ENCODE measurements around the gene AP1S3.
A peak's percentile ranks its signal among the peaks of the same experiment; 100 is the strongest.

Gene AP1S3

GRCh38 chr2:223725986-223726970 lies 111.1 kb downstream of the AP1S3 start:
- DNase-seq (ENCODE audit: low read depth, low spot score), result no peak
- WGBS (ENCODE audit: insufficient coverage, insufficient read length), result no CpG with 5 or more reads among the region's 8 CpGs

DNA sequence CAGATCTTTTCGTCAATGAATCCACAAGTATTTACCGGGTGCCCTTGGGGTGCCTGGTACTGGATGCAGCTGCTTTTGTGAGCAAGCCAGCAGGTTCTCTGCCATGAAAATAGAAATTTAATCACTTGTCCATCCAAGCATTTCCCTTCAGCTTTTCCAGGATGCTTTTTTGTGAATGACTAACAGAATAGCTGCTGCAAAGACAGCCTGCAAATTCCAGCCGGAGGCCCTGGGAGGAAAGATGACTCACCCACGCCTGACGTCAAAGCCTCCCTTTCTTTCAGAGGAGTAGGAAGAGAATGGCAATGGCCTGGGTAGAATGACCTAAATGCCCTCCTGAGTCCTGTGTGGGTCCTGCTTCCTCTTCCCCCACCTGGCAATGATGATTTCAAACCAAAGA lies 111.9 kb downstream of the AP1S3 start:
- H3K27me3 ChIP-seq (ENCODE audit: control insufficient read depth, insufficient read depth, low read length), result no peaks in the 10 kb centered on the region
- no CpG with 5 or more reads among the region's 5 CpGs for WGBS (ENCODE audit: insufficient coverage, insufficient read length)
- no peaks in the 10 kb centered on the region for H3K36me3 ChIP-seq (ENCODE audit: control insufficient read depth, insufficient read depth, low read length)
- peaks cover 4% of the 10 kb centered on the region; the same call in 1 of the 2 replicates for H3K4me1 ChIP-seq (ENCODE audit: control insufficient read depth, insufficient read depth, low read length)
- H3K27ac ChIP-seq (ENCODE audit: low read length), result peak overlapping the region; percentile 17
- H3K9me3 ChIP-seq (ENCODE audit: control insufficient read depth, insufficient read depth, low read length), result no peaks in the 10 kb centered on the region
- H3K4me3 ChIP-seq (ENCODE audit: low read length), result no peak overlapping the region
- peak; percentile 72 for DNase-seq (ENCODE audit: low read depth, low spot score)

More at GRCh38 chr2:223725986-223726970, 111.1 kb downstream of the AP1S3 start:
- Histone ChIP-seq H3K4me1 (ENCODE audit: control insufficient read depth, insufficient read depth, low read length) (peaks cover 4% of the 10 kb centered on the region; the same call in 1 of the 2 replicates), H3K36me3 (ENCODE audit: control insufficient read depth, insufficient read depth, low read length) (no peaks in the 10 kb centered on the region), H3K27me3 (ENCODE audit: control insufficient read depth, insufficient read depth, low read length) (no peaks in the 10 kb centered on the region), H3K9me3 (ENCODE audit: control insufficient read depth, insufficient read depth, low read length) (no peaks in the 10 kb centered on the region), H3K27ac (ENCODE audit: low read length) (no peak overlapping the region), H3K4me3 (ENCODE audit: low read length) (no peak overlapping the region)

DNA sequence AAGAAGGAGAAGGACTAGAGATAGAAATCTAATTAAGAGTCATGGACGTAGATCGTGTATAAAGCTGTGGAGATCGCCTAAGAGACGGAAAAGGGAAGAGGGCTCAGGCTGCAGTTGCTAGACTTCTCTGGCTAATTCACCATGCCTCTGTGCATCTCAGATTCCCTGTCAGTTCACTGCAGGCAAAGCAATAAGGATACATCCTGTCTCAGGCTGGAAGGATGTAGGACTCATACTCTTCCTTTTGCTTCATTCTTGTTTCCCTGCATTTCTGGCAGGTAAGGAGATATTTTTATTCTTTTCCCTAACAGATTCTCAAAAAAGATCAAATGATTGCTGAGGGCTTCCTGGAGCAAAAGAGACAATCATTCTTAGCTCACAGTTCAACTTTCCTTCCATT lies 112.5 kb downstream of the AP1S3 start:
- Histone ChIP-seq H3K9me3 (ENCODE audit: control insufficient read depth, insufficient read depth, low read length) (no peaks in the 10 kb centered on the region), H3K4me1 (ENCODE audit: control insufficient read depth, insufficient read depth, low read length) (peaks cover 4% of the 10 kb centered on the region; the same call in 1 of the 2 replicates), H3K27ac (ENCODE audit: low read length) (peak overlapping the region; percentile 17), H3K4me3 (ENCODE audit: low read length) (no peak overlapping the region), H3K27me3 (ENCODE audit: control insufficient read depth, insufficient read depth, low read length) (no peaks in the 10 kb centered on the region), H3K36me3 (ENCODE audit: control insufficient read depth, insufficient read depth, low read length) (no peaks in the 10 kb centered on the region)
- no CpG with 5 or more reads among the region's 4 CpGs for WGBS (ENCODE audit: insufficient coverage, insufficient read length)
- DNase-seq (ENCODE audit: low read depth, low spot score), result no peak

GRCh38 chr2:223723954-223724411 lies 113.4 kb downstream of the AP1S3 start:
- Histone ChIP-seq H3K36me3 (ENCODE audit: control insufficient read depth, insufficient read depth, low read length) (no peaks in the 10 kb centered on the region), H3K27ac (ENCODE audit: low read length) (no peak overlapping the region), H3K4me1 (ENCODE audit: control insufficient read depth, insufficient read depth, low read length) (peaks cover 4% of the 10 kb centered on the region; the same call in 1 of the 2 replicates), H3K9me3 (ENCODE audit: control insufficient read depth, insufficient read depth, low read length) (no peaks in the 10 kb centered on the region), H3K27me3 (ENCODE audit: control insufficient read depth, insufficient read depth, low read length) (no peaks in the 10 kb centered on the region), H3K4me3 (ENCODE audit: low read length) (peak overlapping the region; percentile 89; the same call in 1 of the 2 replicates)
- peak; percentile 84 for DNase-seq (ENCODE audit: low read depth, low spot score)
- no CpG with 5 or more reads among the region's 5 CpGs for WGBS (ENCODE audit: insufficient coverage, insufficient read length)

DNA sequence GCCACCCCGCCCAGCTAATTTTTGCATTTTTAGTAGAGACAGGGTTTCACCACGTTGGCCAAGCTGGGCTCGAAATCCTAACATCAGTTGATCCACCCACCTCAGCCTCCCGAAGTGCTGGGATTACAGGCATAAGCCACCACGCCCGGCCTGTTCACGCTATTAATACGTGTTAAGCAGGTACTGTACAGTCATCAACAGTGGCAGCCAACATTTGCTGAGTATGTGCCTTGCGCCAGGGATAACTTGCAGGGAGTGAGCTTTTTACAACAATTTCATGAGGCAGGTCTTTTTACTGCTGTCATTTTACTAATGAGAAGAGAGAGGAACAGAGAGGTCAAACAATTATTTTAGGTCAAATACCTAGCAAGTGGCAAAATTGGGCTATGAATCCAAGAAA lies 115.2 kb downstream of the AP1S3 start:
- H3K4me1 ChIP-seq (ENCODE audit: control insufficient read depth, insufficient read depth, low read length), result peaks cover 4% of the 10 kb centered on the region; the same call in 1 of the 2 replicates
- no peaks in the 10 kb centered on the region for H3K27me3 ChIP-seq (ENCODE audit: control insufficient read depth, insufficient read depth, low read length)
- H3K36me3 ChIP-seq (ENCODE audit: control insufficient read depth, insufficient read depth, low read length), result no peaks in the 10 kb centered on the region
- WGBS (ENCODE audit: insufficient coverage, insufficient read length), result no CpG with 5 or more reads among the region's 9 CpGs
- H3K4me3 ChIP-seq (ENCODE audit: low read length), result peak overlapping the region; percentile 11; the same call in 1 of the 2 replicates
- no peak overlapping the region for H3K27ac ChIP-seq (ENCODE audit: low read length)
- no peak for DNase-seq (ENCODE audit: low read depth, low spot score)
- H3K9me3 ChIP-seq (ENCODE audit: control insufficient read depth, insufficient read depth, low read length), result no peaks in the 10 kb centered on the region

GRCh38 chr2:223721746-223722145 lies 115.6 kb downstream of the AP1S3 start:
- Histone ChIP-seq H3K36me3 (ENCODE audit: control insufficient read depth, insufficient read depth, low read length) (peaks cover 1% of the 10 kb centered on the region; the same call in 1 of the 2 replicates), H3K4me3 (ENCODE audit: low read length) (no peak overlapping the region), H3K27me3 (ENCODE audit: control insufficient read depth, insufficient read depth, low read length) (no peaks in the 10 kb centered on the region), H3K27ac (ENCODE audit: low read length) (no peak overlapping the region), H3K9me3 (ENCODE audit: control insufficient read depth, insufficient read depth, low read length) (no peaks in the 10 kb centered on the region), H3K4me1 (ENCODE audit: control insufficient read depth, insufficient read depth, low read length) (peaks cover 4% of the 10 kb centered on the region; the same call in 1 of the 2 replicates)
- no CpG with 5 or more reads among the region's 5 CpGs for WGBS (ENCODE audit: insufficient coverage, insufficient read length)
- no peak for DNase-seq (ENCODE audit: low read depth, low spot score)

DNA sequence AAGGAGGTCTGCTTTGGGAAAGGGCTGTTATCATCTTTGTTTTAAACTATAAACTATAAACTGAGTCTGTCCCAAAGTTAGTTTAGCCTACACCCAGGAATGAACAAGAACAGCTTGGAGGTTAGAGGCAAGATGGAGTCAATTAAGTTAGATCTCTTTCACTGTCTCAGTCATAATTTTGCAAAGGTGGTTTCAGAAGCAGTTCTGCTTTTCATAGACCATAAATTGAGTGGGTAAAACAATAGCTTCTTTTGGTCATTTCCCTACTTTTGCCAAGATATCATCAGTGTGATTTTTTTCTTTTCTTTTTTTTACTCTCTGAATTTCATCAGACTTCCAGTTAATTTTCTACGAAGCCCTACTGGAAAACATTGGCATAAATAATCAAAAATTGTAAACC lies 117.0 kb downstream of the AP1S3 start:
- peaks cover 4% of the 10 kb centered on the region; the same call in 1 of the 2 replicates for H3K4me1 ChIP-seq (ENCODE audit: control insufficient read depth, insufficient read depth, low read length)
- H3K27me3 ChIP-seq (ENCODE audit: control insufficient read depth, insufficient read depth, low read length), result no peaks in the 10 kb centered on the region
- H3K36me3 ChIP-seq (ENCODE audit: control insufficient read depth, insufficient read depth, low read length), result peaks cover 2% of the 10 kb centered on the region; the same call in 1 of the 2 replicates
- no peaks in the 10 kb centered on the region for H3K9me3 ChIP-seq (ENCODE audit: control insufficient read depth, insufficient read depth, low read length)
- WGBS (ENCODE audit: insufficient coverage, insufficient read length), result no CpG with 5 or more reads among the region's 1 CpG
- DNase-seq (ENCODE audit: low read depth, low spot score), result no peak
- no peak overlapping the region for H3K27ac ChIP-seq (ENCODE audit: low read length)
- H3K4me3 ChIP-seq (ENCODE audit: low read length), result no peak overlapping the region

DNA sequence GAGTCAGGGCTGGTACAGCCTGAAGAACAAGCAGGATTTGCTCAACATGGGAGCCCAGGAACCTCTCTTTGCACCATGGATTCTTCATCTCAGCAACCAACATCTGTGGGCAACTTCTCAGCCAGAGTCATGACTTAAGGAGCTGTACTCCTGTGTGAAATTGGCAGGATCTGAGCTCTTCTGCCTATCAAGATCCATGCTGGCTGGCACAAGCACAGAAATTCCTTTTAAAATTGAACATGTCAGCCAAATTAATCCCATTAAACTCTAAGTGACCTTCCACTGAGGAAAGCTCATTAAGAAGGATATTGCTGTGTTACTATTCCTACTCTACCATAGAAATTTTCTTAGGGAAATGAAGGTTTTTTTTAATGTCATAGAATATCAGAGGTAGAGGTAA lies 124.7 kb downstream of the AP1S3 start:
- H3K4me1 ChIP-seq (ENCODE audit: control insufficient read depth, insufficient read depth, low read length), result no peaks in the 10 kb centered on the region
- H3K9me3 ChIP-seq (ENCODE audit: control insufficient read depth, insufficient read depth, low read length), result no peaks in the 10 kb centered on the region
- peaks cover 8% of the 10 kb centered on the region; the same call in 1 of the 2 replicates for H3K36me3 ChIP-seq (ENCODE audit: control insufficient read depth, insufficient read depth, low read length)
- H3K4me3 ChIP-seq (ENCODE audit: low read length), result no peak overlapping the region
- no peak for DNase-seq (ENCODE audit: low read depth, low spot score)
- H3K27ac ChIP-seq (ENCODE audit: low read length), result no peak overlapping the region
- H3K27me3 ChIP-seq (ENCODE audit: control insufficient read depth, insufficient read depth, low read length), result no peaks in the 10 kb centered on the region

DNA sequence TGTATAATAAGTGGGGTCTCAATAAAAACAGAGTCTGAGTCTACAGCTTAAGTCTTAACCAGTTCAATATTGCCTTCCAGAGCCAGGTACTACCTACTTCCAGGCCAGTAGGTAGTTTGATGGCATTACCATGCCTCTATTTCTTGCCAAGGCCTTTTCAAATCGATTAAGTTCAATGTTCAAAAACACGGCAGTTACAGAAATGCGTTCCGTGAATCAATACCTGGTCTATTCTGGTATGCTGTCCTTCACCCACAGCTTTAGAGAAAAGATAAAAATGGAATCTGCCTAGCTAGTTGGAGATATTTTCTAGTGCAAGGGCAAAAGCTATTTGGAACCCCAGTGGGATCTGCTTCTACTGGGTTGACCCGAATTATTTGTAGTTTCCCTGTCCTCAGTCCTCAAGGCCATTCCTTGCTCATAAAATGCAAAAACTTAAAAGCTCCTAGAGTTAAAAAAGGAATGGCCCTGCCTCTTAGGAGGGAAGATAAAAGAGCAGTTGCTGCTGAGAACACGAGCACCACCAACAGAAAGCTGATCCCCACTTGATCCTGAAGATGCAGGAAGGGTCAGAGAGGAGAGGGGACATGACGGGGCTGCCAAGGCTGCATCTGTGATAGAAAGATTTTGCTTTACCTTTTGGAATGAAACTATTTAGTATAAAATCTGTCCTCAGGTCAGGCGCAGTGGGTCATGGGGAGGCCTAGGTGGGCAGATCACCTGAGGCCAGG lies 125.6 kb downstream of the AP1S3 start:
- WGBS (ENCODE audit: insufficient coverage, insufficient read length), result no CpG with 5 or more reads among the region's 8 CpGs
- H3K4me1 ChIP-seq (ENCODE audit: control insufficient read depth, insufficient read depth, low read length), result no peaks in the 10 kb centered on the region
- no peak for DNase-seq (ENCODE audit: low read depth, low spot score)
- peaks cover 7% of the 10 kb centered on the region; the same call in 1 of the 2 replicates for H3K36me3 ChIP-seq (ENCODE audit: control insufficient read depth, insufficient read depth, low read length)
- no peak overlapping the region for H3K27ac ChIP-seq (ENCODE audit: low read length)
- no peaks in the 10 kb centered on the region for H3K27me3 ChIP-seq (ENCODE audit: control insufficient read depth, insufficient read depth, low read length)
- no peak overlapping the region for H3K4me3 ChIP-seq (ENCODE audit: low read length)
- H3K9me3 ChIP-seq (ENCODE audit: control insufficient read depth, insufficient read depth, low read length), result no peaks in the 10 kb centered on the region

Measured in iPS DF 6.9 (cell line).